ENCODE measurements around the gene ANKRD17.

Gene ANKRD17

DNA sequence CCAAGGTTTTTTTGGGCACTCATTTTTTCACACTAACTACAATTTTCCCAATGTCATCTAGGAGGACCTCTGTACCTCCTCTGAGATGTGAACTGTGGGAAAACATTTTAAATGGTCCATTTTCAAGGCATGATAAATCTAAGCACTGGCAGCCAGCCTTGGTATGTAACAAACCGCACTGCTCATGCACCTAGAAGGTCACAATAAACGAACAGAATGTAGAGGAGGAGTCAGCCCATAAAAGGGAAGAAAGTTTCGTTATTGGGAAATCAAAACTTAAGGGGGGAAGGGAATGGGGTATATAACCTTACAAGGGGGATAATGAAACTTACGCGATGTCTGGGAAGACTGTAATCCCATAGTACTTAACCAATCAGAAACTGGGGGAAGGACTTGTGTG, 205.5 kb downstream of the ANKRD17 start:
- Histone ChIP-seq H3K4me1 (ENCODE audit: insufficient read depth, low read length, poor library complexity, severe bottlenecking) (no peaks in the 10 kb centered on the region), H3K4me2 (ENCODE audit: low read depth, low read length, poor library complexity, severe bottlenecking) (no peak overlapping the region), H3F3A (ENCODE audit: low read depth) (no peaks in the 10 kb centered on the region), H3K79me2 (ENCODE audit: insufficient read depth, low read length) (no peaks in the 10 kb centered on the region), H3K36me3 (ENCODE audit: insufficient read depth, low read length) (peaks cover 27% of the 10 kb centered on the region; the same call in 1 of the 2 replicates), H3K9ac (ENCODE audit: low read depth, low read length, poor library complexity, severe bottlenecking) (no peak overlapping the region), H4K20me1 (ENCODE audit: insufficient read depth, low read length, poor library complexity, severe bottlenecking) (no peaks in the 10 kb centered on the region), H3K27me3 (ENCODE audit: insufficient read depth, low read length, poor library complexity, severe bottlenecking) (no peaks in the 10 kb centered on the region), H3K9me3 (ENCODE audit: insufficient read depth, low read depth, low read length) (no peaks in the 10 kb centered on the region), H2AFZ (ENCODE audit: low read length) (no peak overlapping the region), H3K9me2 (replicated peaks; ENCODE audit: low read depth, low read length) (no peaks in the 10 kb centered on the region), H3K4me3 (ENCODE audit: low read length, poor library complexity, severe bottlenecking) (no peak overlapping the region)
- TF ChIP-seq EZH2phosphoT487 (IDR thresholded peaks at IDR 0.05; ENCODE audit: borderline replicate concordance): no peak
- TF ChIP-seq CTCF (conservative IDR thresholded peaks at IDR 0.05; ENCODE audit: low read length): no peak

GRCh38 chr4:73051625-73052024, 207.0 kb downstream of the ANKRD17 start:
- TF ChIP-seq CTCF (conservative IDR thresholded peaks at IDR 0.05; ENCODE audit: low read length): no peak
- no peak overlapping the region for H2AFZ ChIP-seq (ENCODE audit: low read length)
- no peak overlapping the region for H3K4me2 ChIP-seq (ENCODE audit: low read depth, low read length, poor library complexity, severe bottlenecking)
- no peaks in the 10 kb centered on the region for H3K79me2 ChIP-seq (ENCODE audit: insufficient read depth, low read length)
- H3K36me3 ChIP-seq (ENCODE audit: insufficient read depth, low read length): peaks cover 15% of the 10 kb centered on the region; the same call in 1 of the 2 replicates
- H3F3A ChIP-seq (ENCODE audit: low read depth): no peaks in the 10 kb centered on the region
- H3K9me3 ChIP-seq (ENCODE audit: insufficient read depth, low read depth, low read length): no peaks in the 10 kb centered on the region
- H3K27me3 ChIP-seq (ENCODE audit: insufficient read depth, low read length, poor library complexity, severe bottlenecking): no peaks in the 10 kb centered on the region
- no peak overlapping the region for H3K4me3 ChIP-seq (ENCODE audit: low read length, poor library complexity, severe bottlenecking)
- H3K9ac ChIP-seq (ENCODE audit: low read depth, low read length, poor library complexity, severe bottlenecking): no peak overlapping the region
- no peaks in the 10 kb centered on the region for H4K20me1 ChIP-seq (ENCODE audit: insufficient read depth, low read length, poor library complexity, severe bottlenecking)
- no peaks in the 10 kb centered on the region for H3K9me2 ChIP-seq (replicated peaks; ENCODE audit: low read depth, low read length)
- no peaks in the 10 kb centered on the region for H3K4me1 ChIP-seq (ENCODE audit: insufficient read depth, low read length, poor library complexity, severe bottlenecking)

GRCh38 chr4:73045879-73046278, 212.7 kb downstream of the ANKRD17 start:
- no peaks in the 10 kb centered on the region for H3K9me2 ChIP-seq (replicated peaks; ENCODE audit: low read depth, low read length)
- H3K36me3 ChIP-seq (ENCODE audit: insufficient read depth, low read length): no peaks in the 10 kb centered on the region
- TF ChIP-seq CTCF (conservative IDR thresholded peaks at IDR 0.05; ENCODE audit: low read length) (no peak), EZH2phosphoT487 (IDR thresholded peaks at IDR 0.05; ENCODE audit: borderline replicate concordance) (no peak)
- H4K20me1 ChIP-seq (ENCODE audit: insufficient read depth, low read length, poor library complexity, severe bottlenecking): no peaks in the 10 kb centered on the region
- H2AFZ ChIP-seq (ENCODE audit: low read length): no peak overlapping the region
- H3K79me2 ChIP-seq (ENCODE audit: insufficient read depth, low read length): no peaks in the 10 kb centered on the region
- no peaks in the 10 kb centered on the region for H3K4me1 ChIP-seq (ENCODE audit: insufficient read depth, low read length, poor library complexity, severe bottlenecking)
- no peaks in the 10 kb centered on the region for H3K9me3 ChIP-seq (ENCODE audit: insufficient read depth, low read depth, low read length)
- no peak overlapping the region for H3K4me2 ChIP-seq (ENCODE audit: low read depth, low read length, poor library complexity, severe bottlenecking)
- H3K4me3 ChIP-seq (ENCODE audit: low read length, poor library complexity, severe bottlenecking): no peak overlapping the region
- H3K9ac ChIP-seq (ENCODE audit: low read depth, low read length, poor library complexity, severe bottlenecking): no peak overlapping the region
- no peaks in the 10 kb centered on the region for H3K27me3 ChIP-seq (ENCODE audit: insufficient read depth, low read length, poor library complexity, severe bottlenecking)
- no peaks in the 10 kb centered on the region for H3F3A ChIP-seq (ENCODE audit: low read depth)
